Ecto neural progenitor cell (in vitro differentiated cells): ENCODE results near the gene MPND.

Source experiments
- DNase-seq: peaks from one replicate; pipeline ENCODE4 v3.0.0-alpha.2; 2018; ENCODE audit warnings: low spot score

Gene MPND, protein sequence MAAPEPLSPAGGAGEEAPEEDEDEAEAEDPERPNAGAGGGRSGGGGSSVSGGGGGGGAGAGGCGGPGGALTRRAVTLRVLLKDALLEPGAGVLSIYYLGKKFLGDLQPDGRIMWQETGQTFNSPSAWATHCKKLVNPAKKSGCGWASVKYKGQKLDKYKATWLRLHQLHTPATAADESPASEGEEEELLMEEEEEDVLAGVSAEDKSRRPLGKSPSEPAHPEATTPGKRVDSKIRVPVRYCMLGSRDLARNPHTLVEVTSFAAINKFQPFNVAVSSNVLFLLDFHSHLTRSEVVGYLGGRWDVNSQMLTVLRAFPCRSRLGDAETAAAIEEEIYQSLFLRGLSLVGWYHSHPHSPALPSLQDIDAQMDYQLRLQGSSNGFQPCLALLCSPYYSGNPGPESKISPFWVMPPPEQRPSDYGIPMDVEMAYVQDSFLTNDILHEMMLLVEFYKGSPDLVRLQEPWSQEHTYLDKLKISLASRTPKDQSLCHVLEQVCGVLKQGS

DNA sequence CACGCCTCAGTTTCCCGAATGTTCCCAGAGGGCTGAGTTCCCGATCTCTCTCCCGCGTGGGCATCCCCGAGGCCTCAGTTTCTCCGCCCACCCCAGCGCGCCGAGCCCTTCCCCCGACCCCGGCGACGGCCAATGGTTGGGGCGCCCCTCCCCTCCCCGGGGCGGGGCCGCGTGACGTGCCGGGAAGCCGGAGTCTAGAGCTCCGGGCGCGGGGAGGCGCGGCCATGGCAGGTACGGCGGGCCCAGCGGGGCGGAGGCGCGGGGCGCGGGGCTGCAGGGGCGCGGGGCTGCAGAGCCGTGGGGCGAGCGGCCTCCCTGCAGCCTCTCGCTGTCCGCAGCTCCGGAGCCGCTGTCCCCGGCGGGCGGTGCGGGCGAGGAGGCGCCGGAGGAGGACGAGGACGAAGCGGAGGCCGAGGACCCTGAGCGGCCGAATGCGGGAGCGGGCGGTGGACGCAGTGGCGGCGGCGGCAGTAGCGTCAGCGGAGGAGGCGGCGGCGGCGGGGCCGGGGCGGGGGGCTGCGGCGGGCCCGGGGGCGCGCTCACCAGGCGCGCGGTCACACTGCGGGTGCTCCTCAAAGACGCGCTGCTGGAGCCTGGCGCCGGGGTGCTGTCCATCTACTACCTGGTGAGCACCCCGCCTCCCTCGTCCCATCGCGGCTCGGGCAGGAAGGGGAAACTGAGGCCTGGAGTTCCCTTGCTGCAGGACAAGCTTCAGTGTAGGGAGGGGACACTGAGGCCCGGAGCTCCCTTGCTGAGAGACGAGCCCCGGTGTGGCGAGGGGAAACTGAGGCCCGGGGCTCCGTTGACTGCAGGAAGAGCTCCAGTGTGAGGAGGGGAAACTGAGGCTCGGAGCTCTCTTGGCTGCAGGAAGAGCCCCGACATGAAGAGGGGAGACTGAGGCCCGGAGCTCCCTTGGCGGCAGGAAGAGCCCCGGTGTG lies at the start of gene MPND:
TSS of gene MPND (plus strand) at position 193 of the 938 bp plus-strand sequence. CDS start at position 225, 32 bp downstream.
- DNase-seq: peak; percentile 95

DNA sequence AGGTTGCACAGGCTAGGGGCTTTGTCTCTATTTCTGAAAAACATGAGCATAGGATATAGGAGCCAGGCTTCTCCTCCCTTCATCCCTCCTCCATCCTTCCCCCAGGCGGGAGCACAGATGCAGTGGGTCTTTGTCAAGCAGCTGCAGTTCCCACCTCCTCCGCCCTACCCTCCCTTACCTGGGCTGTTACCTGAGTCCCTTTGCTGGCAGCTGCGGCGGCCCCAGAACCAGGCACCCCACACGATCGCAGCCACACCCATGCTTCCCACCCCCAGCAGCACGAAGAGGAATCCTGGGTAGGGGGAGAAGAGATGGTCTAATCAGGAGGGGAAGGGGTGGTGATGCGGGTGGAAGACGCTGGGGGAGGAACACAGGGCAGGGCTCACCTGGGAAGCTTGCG lies 49.0 kb upstream of the MPND start:
- DNase-seq: no peak

DNA sequence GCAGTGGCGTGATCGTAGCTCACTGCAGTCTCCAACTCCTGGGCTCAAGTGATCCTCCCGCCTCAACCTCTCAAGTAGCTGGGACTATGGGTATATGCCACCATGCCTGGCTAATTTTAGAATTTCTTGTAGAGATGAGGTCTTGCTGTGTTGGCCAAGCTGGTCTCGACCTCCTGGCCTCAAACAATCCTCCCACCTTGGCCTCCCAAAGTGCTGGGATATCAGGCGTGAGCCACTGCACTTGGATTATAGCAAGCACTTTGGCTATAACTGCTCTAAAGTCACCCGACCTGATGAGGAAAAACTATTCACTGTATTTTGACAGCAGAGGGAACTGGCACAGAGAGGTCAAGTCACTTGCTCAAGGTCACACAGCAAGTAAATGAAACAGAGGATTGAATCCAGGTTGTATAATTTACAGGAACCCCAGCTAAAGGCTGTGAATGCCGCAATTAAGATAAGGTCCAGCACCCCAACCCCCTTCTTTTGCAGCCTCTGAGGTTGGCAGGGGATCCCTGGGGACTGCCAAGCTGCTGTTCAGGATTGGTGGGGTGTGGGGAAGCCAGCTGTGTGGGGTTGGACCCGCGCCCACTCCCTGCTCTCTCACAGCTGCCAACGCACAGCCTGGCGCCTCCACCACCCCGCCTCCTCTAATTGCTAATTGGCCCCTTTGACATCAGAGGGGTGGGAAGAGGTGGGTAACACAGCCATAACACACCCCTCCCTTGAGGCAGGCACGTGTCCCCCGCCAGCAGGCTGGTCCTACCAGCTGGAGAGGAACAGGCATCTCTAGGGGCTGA lies 47.2 kb upstream of the MPND start:
- DNase-seq: no peak

DNA sequence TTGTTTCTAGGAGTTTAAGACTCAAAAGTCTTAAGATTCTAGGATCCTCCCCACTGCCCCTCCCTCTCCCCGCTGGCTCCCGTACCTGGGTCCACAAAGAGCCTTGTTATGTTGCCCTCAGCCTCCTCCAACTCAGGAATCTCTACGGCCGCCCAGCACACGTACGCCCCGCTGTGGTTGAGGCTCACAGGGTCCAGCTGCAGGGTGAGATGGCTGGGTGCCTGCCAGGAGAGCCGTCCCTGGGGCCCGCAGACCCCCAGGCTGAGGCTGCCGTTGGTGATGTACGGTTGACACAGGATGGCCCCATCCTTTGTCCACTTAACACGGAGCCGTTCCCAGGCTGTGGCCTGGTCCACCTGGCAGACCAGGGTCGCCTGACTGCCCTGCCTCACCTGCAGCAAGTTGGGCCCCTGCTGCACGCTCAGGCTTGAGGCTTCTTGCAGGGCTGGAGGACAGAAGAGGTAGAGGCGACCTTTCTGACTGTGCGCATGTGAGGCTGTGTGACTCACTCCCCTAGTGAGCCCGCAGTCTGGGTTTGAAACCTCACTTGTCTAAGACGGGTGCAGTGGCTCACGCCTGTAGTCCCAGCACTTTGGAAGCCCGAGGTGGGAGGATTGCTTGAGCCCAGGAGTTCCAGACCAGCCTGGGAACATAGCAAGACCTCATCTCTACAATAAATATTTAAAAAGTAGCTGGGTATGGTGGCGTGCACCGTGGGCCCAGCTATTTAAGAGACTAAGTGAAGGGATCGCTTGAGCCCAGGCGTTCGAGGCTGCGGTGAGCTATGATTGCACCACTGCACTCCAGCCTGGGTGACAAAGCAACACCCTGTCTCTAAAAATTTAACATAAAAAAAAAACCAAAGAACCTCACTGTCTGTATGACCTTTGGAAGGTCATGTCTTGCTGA lies 45.2 kb upstream of the MPND start:
- no peak for DNase-seq

DNA sequence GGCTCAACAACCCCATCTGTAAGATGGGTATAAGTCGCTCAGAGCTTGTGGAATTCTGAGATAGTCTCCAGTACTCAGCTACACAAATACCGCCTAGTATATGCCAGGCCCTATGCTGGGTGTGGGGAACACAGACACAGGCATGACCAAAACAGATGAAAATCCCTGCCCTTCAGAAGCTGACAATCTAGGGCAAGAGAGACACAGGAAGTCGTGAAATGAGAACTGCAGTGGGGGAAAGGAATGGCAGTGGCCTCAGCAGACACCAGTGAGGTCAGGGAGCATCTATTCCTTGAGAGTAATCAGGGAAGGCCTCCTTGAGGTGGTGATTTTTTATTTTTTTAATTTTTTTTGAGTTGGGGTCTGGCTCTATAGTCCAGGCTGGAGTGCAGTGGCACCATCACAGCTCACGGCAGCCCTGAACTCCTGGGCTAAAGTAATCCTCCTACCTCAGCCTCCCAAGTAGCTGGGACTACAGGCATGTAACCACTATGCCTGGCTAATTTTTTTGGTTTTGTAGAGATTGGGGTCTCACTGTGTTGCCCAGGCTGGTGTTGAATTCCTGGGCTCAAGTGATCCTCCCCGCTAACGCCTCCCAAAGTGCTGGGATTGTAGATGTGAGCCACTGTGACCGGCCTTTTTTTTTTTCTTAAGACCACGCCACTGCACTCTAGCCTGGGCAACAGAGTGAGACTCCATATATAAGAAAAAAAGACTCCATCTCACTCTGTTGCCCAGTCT lies 44.4 kb upstream of the MPND start:
- no peak for DNase-seq

DNA sequence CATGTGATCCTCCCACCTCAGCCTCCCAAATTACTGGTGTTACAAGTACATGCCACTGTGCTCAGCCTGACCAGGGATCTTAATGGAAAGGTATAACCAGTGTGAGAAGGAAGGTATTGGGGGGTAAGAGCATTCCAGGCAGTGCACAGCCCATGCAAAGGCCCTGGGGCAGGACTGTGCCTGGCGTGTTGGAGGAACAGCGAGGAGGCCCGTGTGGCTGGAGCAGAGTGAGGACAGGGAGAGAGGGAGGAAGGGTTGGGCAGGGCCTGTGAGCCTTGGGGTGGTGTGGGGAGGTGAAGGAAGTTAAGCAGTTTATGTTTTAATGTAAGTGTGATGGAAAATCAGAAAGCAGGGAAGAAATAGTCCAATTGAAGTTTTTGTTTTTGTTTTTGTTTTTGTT lies 42.8 kb upstream of the MPND start:
- DNase-seq: no peak

DNA sequence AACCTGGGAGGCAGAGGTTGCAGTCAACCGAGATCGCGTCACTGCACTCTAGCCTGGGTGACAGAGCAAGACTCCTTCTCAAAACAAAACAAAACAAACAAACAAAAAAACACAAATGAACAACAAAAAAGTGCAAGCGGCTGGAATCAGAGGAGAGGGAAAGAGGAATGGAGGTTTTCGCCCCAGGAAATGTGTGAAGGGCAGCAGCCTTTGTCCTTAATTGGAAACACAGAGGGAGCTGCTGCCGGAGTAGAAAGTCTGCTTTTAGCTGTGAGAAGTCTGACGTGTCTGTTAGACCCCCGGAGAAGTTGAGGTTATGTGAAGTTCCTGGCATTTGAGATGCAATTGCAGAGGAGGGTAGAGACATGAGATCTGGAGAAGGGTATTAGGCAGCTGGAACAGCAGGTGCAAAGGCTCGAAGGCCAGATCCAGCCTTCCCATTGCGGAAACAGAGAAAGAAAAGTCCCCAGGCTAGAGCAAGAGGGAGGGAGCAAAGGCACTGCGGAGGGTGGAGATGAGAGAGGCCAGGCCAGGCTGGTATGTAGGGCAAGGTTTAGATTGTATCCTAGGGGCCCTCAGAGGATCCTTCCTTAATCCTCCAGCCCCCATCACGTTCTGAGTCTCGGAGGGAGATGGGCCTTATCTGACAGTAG lies 41.6 kb upstream of the MPND start:
- DNase-seq: no peak

DNA sequence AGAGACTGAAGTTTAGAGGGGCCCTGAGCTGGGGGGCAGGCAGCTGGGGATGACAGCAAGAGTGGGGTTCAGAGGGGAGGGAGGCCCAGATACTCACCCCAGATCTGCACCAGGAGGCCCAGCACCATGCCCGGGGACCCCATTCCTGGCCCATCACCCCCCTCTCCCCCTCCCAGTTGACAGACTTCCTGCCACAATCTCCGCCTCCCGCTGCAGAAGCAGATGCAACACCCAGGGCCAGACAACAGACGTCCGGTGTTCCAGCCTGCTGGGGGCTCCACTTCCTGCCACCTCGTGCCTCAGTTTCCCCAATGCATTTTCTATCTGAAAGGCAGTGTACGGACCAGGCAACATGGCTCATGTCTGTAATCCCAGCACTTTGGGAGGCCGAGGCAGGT lies 41.1 kb upstream of the MPND start, which contains the start of gene TMIGD2:
TSS of gene TMIGD2 (minus strand) at position 147 of the 398 bp plus-strand sequence. CDS start at position 143, 4 bp downstream.
- no peak for DNase-seq

DNA sequence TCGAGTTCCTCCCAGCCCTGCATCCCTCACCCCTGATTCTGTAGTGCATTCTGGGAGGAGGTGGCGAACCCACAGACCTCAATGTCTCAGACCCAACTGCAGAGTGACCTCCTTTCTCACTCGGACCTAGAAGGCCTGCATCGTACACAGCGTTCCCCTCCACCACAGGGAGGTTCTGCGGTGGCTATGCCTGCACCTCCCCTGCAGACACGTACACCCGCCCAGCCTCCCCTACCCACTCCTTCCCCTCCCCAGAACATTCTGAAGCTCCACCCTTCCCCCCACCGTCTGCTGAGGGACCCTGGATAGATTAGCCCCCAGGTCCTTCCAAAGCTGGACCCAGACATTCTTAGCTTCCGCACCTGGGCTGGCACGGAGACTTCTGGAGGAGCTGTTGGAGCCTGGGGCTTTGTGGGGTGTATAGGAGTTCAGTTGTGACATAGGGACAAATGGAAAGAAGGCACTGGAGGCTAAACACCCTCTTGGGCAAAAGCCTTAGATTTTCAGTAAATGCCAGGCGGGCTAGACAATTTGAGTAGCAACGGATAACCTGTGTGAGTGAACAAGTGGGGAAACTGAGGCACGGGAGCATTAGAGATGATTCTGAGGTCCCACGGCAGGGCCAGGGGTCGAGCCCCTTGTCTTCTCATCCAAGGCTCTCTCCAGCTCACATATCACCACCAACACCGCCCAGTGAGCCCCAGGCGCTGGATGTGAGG lies 39.4 kb upstream of the MPND start:
- no peak for DNase-seq

DNA sequence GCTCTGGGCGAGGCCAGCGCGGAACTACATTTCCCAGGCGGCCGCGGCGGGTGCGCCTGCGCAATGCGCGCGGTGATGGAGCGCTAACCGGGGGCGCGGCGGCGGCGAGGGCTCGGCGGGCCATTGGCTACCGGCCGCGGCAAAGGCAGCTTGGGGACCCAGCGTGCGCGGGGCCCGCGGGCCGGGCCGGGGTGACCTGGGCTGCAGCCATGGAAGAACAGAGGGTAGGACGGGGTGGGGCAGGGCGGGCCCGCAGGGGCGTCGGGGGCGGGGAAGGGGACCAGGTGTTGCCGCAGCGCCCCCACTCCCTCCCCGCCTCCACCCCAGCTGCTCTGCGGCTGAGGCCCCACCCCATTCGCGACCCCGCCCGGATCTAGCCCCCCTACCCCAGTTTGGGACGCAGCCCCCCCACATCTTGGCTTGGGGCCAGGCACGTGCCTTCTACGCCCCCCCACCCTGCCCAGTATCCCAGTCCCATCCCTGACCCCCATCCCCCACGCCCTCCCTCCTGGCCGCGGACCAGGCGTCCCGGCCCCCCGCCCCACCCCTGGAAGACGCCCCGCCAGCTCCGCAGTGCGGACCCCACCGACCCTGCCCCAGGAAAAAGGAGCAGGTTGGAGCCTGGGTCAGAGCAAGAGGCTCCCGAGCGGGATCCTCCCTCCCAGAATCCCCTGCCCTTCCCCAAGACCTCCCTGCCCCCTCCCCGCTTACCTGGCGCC lies 38.7 kb upstream of the MPND start, which contains the start of gene FSD1:
TSS of gene FSD1 (plus strand) at position 61 of the 719 bp plus-strand sequence. CDS start at position 210, 149 bp downstream.
- DNase-seq: peak; percentile 91

DNA sequence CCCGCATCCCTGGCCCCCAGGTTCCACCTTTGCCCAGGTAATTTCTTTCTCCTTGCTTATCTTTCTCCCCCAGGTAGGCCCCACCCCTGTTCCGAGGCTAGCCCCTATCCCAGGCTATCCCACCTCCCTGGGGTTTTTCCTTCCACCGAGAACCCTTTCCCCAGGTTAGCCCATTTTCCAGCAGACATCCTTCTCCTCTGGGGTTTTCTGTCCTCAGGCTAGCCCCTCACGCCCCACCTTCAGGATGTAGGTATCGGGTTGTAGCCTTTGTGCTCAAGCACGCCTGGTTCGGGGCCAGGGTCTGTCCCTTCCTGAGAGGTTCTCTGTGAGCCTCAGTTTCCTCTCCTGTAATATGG lies 38.1 kb upstream of the MPND start:
- DNase-seq: no peak

DNA sequence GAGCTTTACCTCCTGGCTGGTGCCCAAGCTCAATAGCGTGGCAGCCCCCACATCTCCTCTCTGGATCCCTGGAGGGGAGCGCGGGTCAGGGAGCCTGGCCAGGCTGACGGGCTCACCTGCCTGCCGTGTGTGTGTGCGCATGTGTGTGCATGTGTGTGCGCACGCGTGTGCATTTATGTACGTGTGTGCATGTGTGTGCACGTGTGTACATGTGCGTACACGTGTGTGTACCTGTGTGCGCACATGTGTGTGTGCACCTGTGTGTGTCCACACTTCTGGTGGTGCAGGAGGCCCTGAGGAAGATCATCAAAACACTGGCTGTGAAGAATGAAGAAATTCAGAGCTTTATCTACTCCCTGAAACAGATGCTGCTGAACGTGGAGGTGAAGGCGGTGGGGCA lies 37.7 kb upstream of the MPND start:
- DNase-seq: no peak

DNA sequence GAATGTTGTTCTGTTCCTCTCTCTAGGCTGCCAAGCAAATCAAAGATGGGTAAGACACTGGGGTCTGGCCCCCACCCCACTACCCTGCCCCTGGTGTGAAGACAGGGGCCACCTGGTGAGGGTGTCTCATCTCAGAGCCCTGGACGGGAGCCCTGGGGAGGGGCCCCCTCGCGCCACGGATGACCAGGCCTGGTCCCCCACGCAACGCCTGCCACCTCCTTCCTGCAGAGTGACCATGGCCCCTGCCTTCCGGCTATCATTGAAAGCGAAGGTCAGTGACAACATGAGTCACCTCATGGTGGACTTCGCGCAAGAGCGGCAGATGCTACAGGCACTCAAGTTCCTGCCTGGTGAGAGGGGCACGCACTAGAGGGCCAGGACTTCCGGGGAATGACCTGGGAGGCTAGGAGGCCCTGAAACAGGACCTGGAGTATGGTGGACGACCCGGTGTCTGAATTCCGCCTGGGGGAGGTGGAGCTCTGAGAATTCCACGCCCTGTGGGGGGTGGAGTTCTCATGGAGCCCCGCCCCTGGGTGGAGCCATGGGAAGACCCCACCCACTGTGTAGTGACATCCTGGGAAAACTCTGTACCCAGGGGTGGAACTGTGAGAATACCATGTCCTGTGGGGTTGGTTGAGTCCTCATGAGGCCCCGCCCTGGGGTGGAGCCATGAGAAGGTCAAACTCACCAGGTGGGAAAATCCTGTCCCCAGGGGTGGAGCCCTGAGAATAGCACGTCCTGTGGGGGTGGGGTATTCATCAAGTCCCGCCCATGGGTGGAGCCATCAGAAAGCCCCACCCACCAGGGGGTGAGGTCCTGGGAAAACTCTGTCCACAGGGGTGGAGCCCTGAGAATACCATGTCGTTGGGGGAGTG lies 32.9 kb upstream of the MPND start:
- no peak for DNase-seq

DNA sequence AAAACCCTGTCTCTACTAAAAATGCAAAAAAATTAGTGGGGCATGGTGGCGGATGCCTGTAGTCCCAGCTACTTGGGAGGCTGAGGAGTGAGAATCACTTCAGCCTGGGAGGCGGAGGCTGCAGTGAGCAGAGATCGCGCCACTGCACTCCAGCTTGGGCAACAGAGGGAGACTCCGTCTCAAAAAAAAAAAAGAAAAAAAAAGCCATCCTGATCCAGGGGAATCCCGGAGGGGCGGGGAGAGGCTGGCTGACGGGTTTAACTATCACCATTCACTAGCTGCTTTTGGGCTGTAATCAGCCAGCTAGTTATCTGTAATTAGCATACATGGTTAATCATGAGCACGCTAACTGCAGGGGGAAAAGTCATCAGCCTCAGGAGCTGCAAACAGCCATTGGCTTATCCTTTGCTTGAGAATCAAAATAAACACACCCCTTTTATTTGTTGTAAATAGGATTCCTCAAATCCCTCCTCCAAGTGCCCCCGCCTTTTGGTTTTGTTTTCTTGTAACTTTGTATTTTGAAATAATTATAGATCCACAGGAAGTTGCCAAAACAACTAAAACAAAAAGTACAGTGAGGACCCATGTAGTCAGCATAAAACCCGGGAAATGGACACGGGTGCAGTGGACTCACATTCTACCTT lies 29.4 kb upstream of the MPND start:
- no peak for DNase-seq

DNA sequence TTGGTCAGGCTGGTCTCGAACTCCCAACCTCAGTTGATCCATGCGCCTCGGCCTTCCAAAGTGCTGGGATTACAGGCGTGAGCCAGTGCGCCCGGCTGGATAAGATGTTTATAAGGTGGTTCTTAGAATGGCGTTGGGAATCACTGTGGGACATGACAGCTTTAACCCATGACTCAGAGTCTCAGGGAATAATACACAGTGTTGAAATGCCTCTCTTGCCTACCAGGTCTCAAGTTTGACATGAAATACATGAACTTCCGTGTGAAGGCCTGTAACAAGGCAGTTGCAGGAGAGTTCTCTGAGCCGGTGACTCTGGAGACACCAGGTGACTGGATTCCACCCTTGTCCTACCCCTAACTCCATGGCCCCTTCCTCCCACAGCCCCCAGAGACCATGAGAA lies 26.4 kb upstream of the MPND start:
- no peak for DNase-seq

DNA sequence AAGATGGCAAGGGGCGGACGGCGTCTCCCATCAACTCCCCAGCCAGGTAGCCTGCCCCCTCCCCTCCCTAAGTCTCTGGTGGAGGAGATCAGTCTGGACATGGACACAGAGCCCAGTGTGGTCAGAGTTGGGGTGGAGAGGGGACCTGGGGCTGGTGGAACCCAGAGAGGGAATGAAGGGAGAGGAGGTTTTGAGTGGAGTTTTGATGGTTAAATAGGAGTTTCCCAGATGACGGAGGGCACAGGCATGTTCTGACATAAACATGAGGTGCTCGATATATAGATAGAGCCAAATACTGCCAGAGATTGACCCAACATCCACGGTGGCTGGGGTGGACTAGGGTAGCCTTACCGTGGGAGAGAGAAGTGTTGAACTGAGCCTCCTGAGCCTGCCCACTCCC lies 24.9 kb upstream of the MPND start:
- DNase-seq: no peak
